H9 (cell line): ENCODE data around the gene FASTKD1. TPM values are rescaled to one million over a fixed set of nuclear protein-coding genes. Genes with fewer than 3 reads are reported as not detected.

Source experiments
- DNase-seq: peaks from one replicate; pipeline ENCODE4 v3.0.0-alpha.2; 2017
- H2AFZ ChIP-seq: one replicate; pipeline ENCODE4 v1.6.1; 2013; ENCODE audit warnings: mild to moderate bottlenecking, low read length, control low read depth, moderate library complexity
- H2AK5ac ChIP-seq: 2 replicates; pipeline ENCODE4 v1.6.1; 2013; ENCODE audit warnings: low read length, control low read depth, mixed read lengths; ENCODE audit not compliant: insufficient read length
- H2BK120ac ChIP-seq: one replicate; pipeline ENCODE4 v1.6.1; 2013; ENCODE audit warnings: low read depth, mild to moderate bottlenecking, low read length, control low read depth, inconsistent platforms; ENCODE audit not compliant: poor library complexity, severe bottlenecking
- H2BK12ac ChIP-seq: 2 replicates; pipeline ENCODE4 v1.6.1; 2013; ENCODE audit warnings: low read length, control low read depth, mixed read lengths, low read depth; ENCODE audit not compliant: insufficient read length
- H2BK15ac ChIP-seq: 2 replicates; pipeline ENCODE4 v1.6.1; 2013; ENCODE audit warnings: low read depth, low read length, control low read depth
- H2BK20ac ChIP-seq: one replicate; pipeline ENCODE4 v1.6.1; 2013; ENCODE audit warnings: low read depth, mild to moderate bottlenecking, low read length, control low read depth, inconsistent platforms; ENCODE audit not compliant: poor library complexity, severe bottlenecking
- H2BK5ac ChIP-seq: 2 replicates; pipeline ENCODE4 v1.6.1; 2013; ENCODE audit warnings: low read length, control low read depth, mixed read lengths; ENCODE audit not compliant: insufficient read length
- H3K14ac ChIP-seq: 2 replicates; pipeline ENCODE4 v1.6.1; 2013; ENCODE audit warnings: low read length, control low read depth; ENCODE audit not compliant: insufficient read depth
- H3K18ac ChIP-seq: 2 replicates; pipeline ENCODE4 v1.6.1; 2013; ENCODE audit warnings: low read depth, mild to moderate bottlenecking, mixed read lengths, low read length, control low read depth; ENCODE audit not compliant: insufficient read length
- H3K23ac ChIP-seq: 2 replicates; pipeline ENCODE4 v1.6.1; 2013; ENCODE audit warnings: low read length, control low read depth, mixed read lengths, low read depth; ENCODE audit not compliant: insufficient read length
- H3K23me2 ChIP-seq: 2 replicates; pipeline ENCODE4 v1.6.1; 2013; ENCODE audit warnings: low read depth, mild to moderate bottlenecking, mixed read lengths, low read length, control low read depth; ENCODE audit not compliant: insufficient read length, poor library complexity, severe bottlenecking
- H3K27ac ChIP-seq: 2 replicates; pipeline ENCODE4 v1.5.1; 2013; ENCODE audit warnings: low read length, control low read depth, mixed read lengths, low read depth; ENCODE audit not compliant: insufficient read length
- H3K27me3 ChIP-seq: 2 replicates; pipeline ENCODE4 v1.6.1; 2013; ENCODE audit warnings: low read length, control low read depth, inconsistent platforms; ENCODE audit not compliant: insufficient read depth
- H3K4ac ChIP-seq: 2 replicates; pipeline ENCODE4 v1.6.1; 2013; ENCODE audit warnings: low read depth, mild to moderate bottlenecking, control low read depth, inconsistent platforms, low read length, moderate library complexity
- H3K4me1 ChIP-seq: 2 replicates; pipeline ENCODE4 v1.6.1; 2013; ENCODE audit warnings: low read length, control low read depth, inconsistent platforms; ENCODE audit not compliant: insufficient read depth
- H3K4me2 ChIP-seq: 2 replicates; pipeline ENCODE4 v1.6.1; 2013; ENCODE audit warnings: low read length, control low read depth, mixed read lengths; ENCODE audit not compliant: insufficient read length, insufficient read depth
- H3K56ac ChIP-seq: 2 replicates; pipeline ENCODE4 v1.6.1; 2013; ENCODE audit warnings: low read depth, mild to moderate bottlenecking, mixed read lengths, low read length, control low read depth; ENCODE audit not compliant: insufficient read length
- H3K79me1 ChIP-seq: 2 replicates; pipeline ENCODE4 v1.6.1; 2013; ENCODE audit warnings: low read depth, mild to moderate bottlenecking, moderate library complexity, low read length, control low read depth, inconsistent platforms; ENCODE audit not compliant: insufficient read depth, poor library complexity, severe bottlenecking
- H3K79me2 ChIP-seq: 2 replicates; pipeline ENCODE4 v1.6.1; 2013; ENCODE audit warnings: low read length, control low read depth, inconsistent platforms; ENCODE audit not compliant: insufficient read depth
- H3K9ac ChIP-seq: 2 replicates; pipeline ENCODE4 v1.6.1; 2013; ENCODE audit warnings: low read length, control low read depth, mixed read lengths; ENCODE audit not compliant: insufficient read length; ENCODE audit errors: extremely low read depth
- H3K9me3 ChIP-seq: one replicate; pipeline ENCODE4 v1.6.1; 2013; ENCODE audit warnings: low read depth, low read length, inconsistent platforms; ENCODE audit not compliant: control insufficient read depth
- H3T11ph ChIP-seq: one replicate; pipeline ENCODE4 v1.6.1; 2013; ENCODE audit warnings: mild to moderate bottlenecking, low read length, control low read depth, inconsistent platforms
- H4K20me1 ChIP-seq: one replicate; pipeline ENCODE4 v1.6.1; 2013; ENCODE audit not compliant: control insufficient read depth, insufficient read length, insufficient read depth
- H4K5ac ChIP-seq: 2 replicates; pipeline ENCODE4 v1.6.1; 2013; ENCODE audit warnings: low read depth, mild to moderate bottlenecking, mixed read lengths, low read length, control low read depth; ENCODE audit not compliant: insufficient read length
- H4K8ac ChIP-seq: replicated peaks from 2 replicates; pipeline ENCODE4 v1.6.1; 2013; ENCODE audit warnings: low read length, control low read depth, mixed read lengths, low read depth; ENCODE audit not compliant: insufficient read length
- H4K91ac ChIP-seq: 2 replicates; pipeline ENCODE4 v1.6.1; 2013; ENCODE audit warnings: low read depth, mild to moderate bottlenecking, moderate library complexity, mixed read lengths, low read length, control low read depth; ENCODE audit not compliant: insufficient read length
- H3K27ac Mint-ChIP-seq, 3 experiments: 2 replicates in 2 of 3; 3 replicates in 1 of 3; pipeline ENCODE4 v1.8.0; 2020 to 2021; ENCODE audit warnings: mixed read lengths in 3 of 3, mild to moderate bottlenecking in 1 of 3, moderate library complexity in 1 of 3
- H3K27me3 Mint-ChIP-seq: 2 replicates; pipeline ENCODE4 v1.8.0; 2021; ENCODE audit warnings: low read depth, mild to moderate bottlenecking, moderate library complexity, mixed read lengths
- H3K36me3 Mint-ChIP-seq, 3 experiments: 2 replicates in 2 of 3; 3 replicates in 1 of 3; pipeline ENCODE4 v1.8.0; 2020 to 2021; ENCODE audit warnings: low read depth in 3 of 3, mixed read lengths in 3 of 3; ENCODE audit not compliant: insufficient read depth in 1 of 3
- H3K4me1 Mint-ChIP-seq, 2 experiments: 2 replicates each; pipeline ENCODE4 v1.8.0; 2020; ENCODE audit warnings: mixed read lengths in 2 of 2
- H3K4me3 Mint-ChIP-seq, 2 experiments: 2 replicates in 1 of 2; 3 replicates in 1 of 2; pipeline ENCODE4 v1.8.0; 2020 to 2021; ENCODE audit warnings: mild to moderate bottlenecking in 2 of 2, mixed read lengths in 2 of 2, moderate library complexity in 1 of 2
- H3K9me3 Mint-ChIP-seq, 2 experiments: 2 replicates in 1 of 2; 3 replicates in 1 of 2; pipeline ENCODE4 v1.8.0; 2020; ENCODE audit warnings: mild to moderate bottlenecking in 2 of 2, mixed read lengths in 2 of 2, moderate library complexity in 1 of 2
- WGBS: extraction: QIAGEN DNeasy Blood & Tissue Kit; methylation state at CpG from one replicate; pipeline ENCODE4 v1.1.7; 2013; ENCODE audit warnings: missing lambda C conversion rate, low lambda C conversion rate, mixed read lengths; ENCODE audit not compliant: insufficient read length; ENCODE audit errors: extremely low coverage; 5-methylcytosine and 5-hydroxymethylcytosine counted together
- total RNA-seq: library from RNA; stranded (reverse); gene quantifications from 2 replicates; pipeline ENCODE4 v1.2.1, GENCODE V29; 2021
- TF ChIP-seq, protein P1 (sequence below): fragments of 200-600 bp; sonication (generic); conservative IDR thresholded peaks from 3 replicates; pipeline ENCODE4 v1.8.0; 2021; ENCODE audit warnings: antibody characterized with exemption, mild to moderate bottlenecking

FASTKD1 gene
- total RNA-seq, 1 experiment from 2014 or later = 47.6 TPM

DNA sequence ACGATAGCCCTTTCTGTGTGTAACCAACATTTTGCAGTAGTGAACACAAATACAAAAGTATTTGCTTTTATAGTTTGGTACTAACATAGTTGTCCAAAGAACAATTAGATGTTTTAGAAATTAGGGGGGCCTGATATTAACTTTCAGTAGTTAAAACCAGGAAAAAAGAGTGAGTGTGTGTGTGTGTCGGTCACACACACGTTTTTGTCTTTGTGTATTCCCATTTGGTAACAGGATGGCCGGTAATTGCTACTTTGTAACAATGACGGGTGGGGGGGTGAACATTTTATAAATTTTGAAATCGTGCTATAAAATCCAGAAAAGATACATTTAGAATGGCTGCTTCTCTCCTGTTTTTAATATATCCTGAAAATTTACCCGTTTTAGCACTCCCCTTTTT is 12.0 kb upstream of the FASTKD1 start:
- TF ChIP-seq, protein P1, sequence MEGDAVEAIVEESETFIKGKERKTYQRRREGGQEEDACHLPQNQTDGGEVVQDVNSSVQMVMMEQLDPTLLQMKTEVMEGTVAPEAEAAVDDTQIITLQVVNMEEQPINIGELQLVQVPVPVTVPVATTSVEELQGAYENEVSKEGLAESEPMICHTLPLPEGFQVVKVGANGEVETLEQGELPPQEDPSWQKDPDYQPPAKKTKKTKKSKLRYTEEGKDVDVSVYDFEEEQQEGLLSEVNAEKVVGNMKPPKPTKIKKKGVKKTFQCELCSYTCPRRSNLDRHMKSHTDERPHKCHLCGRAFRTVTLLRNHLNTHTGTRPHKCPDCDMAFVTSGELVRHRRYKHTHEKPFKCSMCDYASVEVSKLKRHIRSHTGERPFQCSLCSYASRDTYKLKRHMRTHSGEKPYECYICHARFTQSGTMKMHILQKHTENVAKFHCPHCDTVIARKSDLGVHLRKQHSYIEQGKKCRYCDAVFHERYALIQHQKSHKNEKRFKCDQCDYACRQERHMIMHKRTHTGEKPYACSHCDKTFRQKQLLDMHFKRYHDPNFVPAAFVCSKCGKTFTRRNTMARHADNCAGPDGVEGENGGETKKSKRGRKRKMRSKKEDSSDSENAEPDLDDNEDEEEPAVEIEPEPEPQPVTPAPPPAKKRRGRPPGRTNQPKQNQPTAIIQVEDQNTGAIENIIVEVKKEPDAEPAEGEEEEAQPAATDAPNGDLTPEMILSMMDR = no peak
- Histone ChIP-seq H4K5ac (no peak overlapping the region), H3K79me2 (peaks cover 34% of the 10 kb centered on the region; the same call in 1 of the 2 replicates), H3K27me3 (no peaks in the 10 kb centered on the region), H4K8ac (no peak overlapping the region), H3K27ac (no peak overlapping the region), H3K4me1 (no peaks in the 10 kb centered on the region; the same call in 1 of the 2 replicates), H3K79me1 (peaks cover 2% of the 10 kb centered on the region), H3K56ac (no peak overlapping the region), H3T11ph (no peak overlapping the region), H2BK20ac (no peak overlapping the region), H2BK5ac (no peak overlapping the region), H3K23me2 (no peaks in the 10 kb centered on the region), H4K20me1 (no peaks in the 10 kb centered on the region), H2BK12ac (no peak overlapping the region), H2BK15ac (no peak overlapping the region), H3K18ac (no peak overlapping the region), H4K91ac (no peak overlapping the region), H2AK5ac (no peak overlapping the region), H3K9ac (peak overlapping the region; percentile 76), H3K14ac (no peak overlapping the region), H3K9me3 (no peaks in the 10 kb centered on the region), H3K23ac (no peak overlapping the region), H3K4me2 (peak overlapping the region; percentile 95), H2BK120ac (no peak overlapping the region), H3K4ac (no peak overlapping the region), H2AFZ (no peak overlapping the region)
- Mint-ChIP-seq H3K27ac (peak overlapping the region; percentile 9 to 100 (median 100); a peak in 4 of 7 replicates), H3K4me1 (peaks cover 15 to 16% of the 10 kb centered on the region in 2 experiments; a peak in 3 of 4 replicates), H3K36me3 (peaks cover 13 to 34% (median 18%) of the 10 kb centered on the region in 3 experiments), H3K4me3 (peak overlapping the region; percentile 99 to 100), H3K9me3 (peaks cover 15 to 22% of the 10 kb centered on the region in 2 experiments; a peak in 4 of 5 replicates), H3K27me3 (peaks cover 3% of the 10 kb centered on the region)
- DNase-seq = no peak
- no CpG with 5 or more reads among the region's 7 CpGs for WGBS
